Upper lobe of left lung (tissue), 6 donors: ENCODE results near the gene KPNA3. TPM values are rescaled to one million over a fixed set of nuclear protein-coding genes. Genes with fewer than 3 reads are reported as not detected.

Experiments used
- ATAC-seq, 2 donors: fragments of 200-7000 bp; cut with Tn5 transposase; one replicate each; pipeline ENCODE4 v1.9.1; 2022; ENCODE audit warnings: mild to moderate bottlenecking in 2 of 2, moderate library complexity in 2 of 2; ENCODE audit not compliant: low FRiP score in 2 of 2
- DNase-seq, 2 donors: peaks; one replicate each; pipeline ENCODE4 v3.0.0-alpha.2; 2019 to 2020
- H3K27ac ChIP-seq, 4 donors: fragments of 200-600 bp; sonication (generic); one replicate each; pipeline ENCODE4 v1.5.1; 2016 to 2019
- H3K27me3 ChIP-seq, 4 donors: fragments of 200-600 bp; sonication (generic); one replicate each; pipeline ENCODE4 v1.5.1; 2017 to 2019
- H3K36me3 ChIP-seq, 4 donors: fragments of 200-600 bp; sonication (generic); one replicate each; pipeline ENCODE4 v1.5.1; 2016 to 2019
- H3K4me1 ChIP-seq, 4 donors: fragments of 200-600 bp; sonication (generic); one replicate each; pipeline ENCODE4 v1.5.1; 2018 to 2019
- H3K4me3 ChIP-seq, 4 donors: fragments of 200-600 bp; sonication (generic); one replicate each; pipeline ENCODE4 v1.5.1; 2017 to 2019; ENCODE audit warnings: mild to moderate bottlenecking in 2 of 4, moderate library complexity in 1 of 4
- H3K9me3 ChIP-seq, 4 donors: fragments of 200-600 bp; sonication (generic); one replicate each; pipeline ENCODE4 v1.5.1; 2018 to 2019
- EP300 ChIP-seq, 4 donors: sonication (generic); formaldehyde crosslinking; IDR thresholded peaks; one replicate each; pipeline ENCODE4 v1.5.1; 2017; ENCODE audit warnings: antibody characterized with exemption in 4 of 4, control low read depth in 2 of 4
- POLR2A ChIP-seq, 4 donors: fragments of 450-650 bp; IDR thresholded peaks; one replicate each; pipeline ENCODE4 v1.5.1; 2016 to 2017; ENCODE audit warnings: antibody characterized with exemption in 4 of 4, mild to moderate bottlenecking in 2 of 4
- POLR2AphosphoS5 ChIP-seq, 2 donors: sonication (generic); formaldehyde crosslinking; IDR thresholded peaks; one replicate each; pipeline ENCODE4 v1.5.1; 2017; ENCODE audit warnings: antibody characterized with exemption in 2 of 2
- WGBS, 2 donors: methylation state at CpG; one replicate each; pipeline ENCODE4 v1.1.5; 2017 to 2018; 5-methylcytosine and 5-hydroxymethylcytosine counted together
- total RNA-seq, 6 donors: library from RNA; depleted of rRNA in 4 of 6; stranded (reverse); fragments of >200 nt in 4 of 6; gene quantifications; one replicate each; pipeline versions ENCODE4 v1.1.0 to v1.2.1, GENCODE V29; 2016 to 2021
- TF ChIP-seq, protein P1 (sequence below), 6 experiments: fragments of 450-650 bp in 4 of 6; fragments of 200-600 bp in 2 of 6; sonication (generic) in 2 of 6; IDR thresholded peaks; one replicate each; pipeline ENCODE4 v1.5.1; 2016 to 2019; ENCODE audit warnings: antibody characterized with exemption in 6 of 6
- donor health status: DM: no; HTN: no; CAD: no; lungs with moderate emphysema.
- donor health status: DM: no; HTN: yes; CAD: no; lungs with severe emphysema.

KPNA3 gene
- total RNA-seq, 6 donors from 2014 or later = 14.2 to 51.3 (median 29.1) TPM

DNA sequence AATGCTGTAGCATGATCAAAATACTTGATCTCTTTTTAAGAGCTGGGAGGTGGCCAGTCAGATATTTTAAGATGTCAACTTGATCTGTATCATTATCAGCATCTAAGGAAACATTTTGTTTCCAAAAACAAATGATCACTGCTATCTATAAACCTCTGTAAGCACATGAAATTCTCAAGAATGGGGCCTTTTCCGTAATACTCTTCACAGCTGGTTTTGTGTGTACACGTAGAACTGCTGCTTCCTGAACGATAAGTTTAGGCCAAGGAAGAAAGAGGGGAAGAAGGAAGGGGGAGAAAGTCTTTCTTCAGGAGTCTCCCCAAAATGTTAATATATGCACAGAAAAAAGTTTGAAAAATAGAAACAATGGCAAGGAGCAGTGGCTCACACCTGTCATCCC, 138.5 kb downstream of the KPNA3 start:
- Histone ChIP-seq H3K4me3 (no peak overlapping the region), H3K27ac (peak overlapping the region in 2 of 4 donors; percentile 6 to 29), H3K36me3 (no peaks in the 10 kb centered on the region), H3K27me3 (no peaks in the 10 kb centered on the region), H3K9me3 (no peaks in the 10 kb centered on the region), H3K4me1 (no peaks in the 10 kb centered on the region)
- DNase-seq (no peak), ATAC-seq (no peak)
- no peak for TF ChIP-seq POLR2A (IDR thresholded peaks at IDR 0.05)
- no peak for TF ChIP-seq POLR2AphosphoS5 (IDR thresholded peaks at IDR 0.05)
- TF ChIP-seq, protein P1, sequence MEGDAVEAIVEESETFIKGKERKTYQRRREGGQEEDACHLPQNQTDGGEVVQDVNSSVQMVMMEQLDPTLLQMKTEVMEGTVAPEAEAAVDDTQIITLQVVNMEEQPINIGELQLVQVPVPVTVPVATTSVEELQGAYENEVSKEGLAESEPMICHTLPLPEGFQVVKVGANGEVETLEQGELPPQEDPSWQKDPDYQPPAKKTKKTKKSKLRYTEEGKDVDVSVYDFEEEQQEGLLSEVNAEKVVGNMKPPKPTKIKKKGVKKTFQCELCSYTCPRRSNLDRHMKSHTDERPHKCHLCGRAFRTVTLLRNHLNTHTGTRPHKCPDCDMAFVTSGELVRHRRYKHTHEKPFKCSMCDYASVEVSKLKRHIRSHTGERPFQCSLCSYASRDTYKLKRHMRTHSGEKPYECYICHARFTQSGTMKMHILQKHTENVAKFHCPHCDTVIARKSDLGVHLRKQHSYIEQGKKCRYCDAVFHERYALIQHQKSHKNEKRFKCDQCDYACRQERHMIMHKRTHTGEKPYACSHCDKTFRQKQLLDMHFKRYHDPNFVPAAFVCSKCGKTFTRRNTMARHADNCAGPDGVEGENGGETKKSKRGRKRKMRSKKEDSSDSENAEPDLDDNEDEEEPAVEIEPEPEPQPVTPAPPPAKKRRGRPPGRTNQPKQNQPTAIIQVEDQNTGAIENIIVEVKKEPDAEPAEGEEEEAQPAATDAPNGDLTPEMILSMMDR (IDR thresholded peaks at IDR 0.05) = no peak
- TF ChIP-seq EP300 (IDR thresholded peaks at IDR 0.05) = no peak
- 59 to 63% methylated on average over 3 of the region's 3 CpGs for WGBS, 2 donors

DNA sequence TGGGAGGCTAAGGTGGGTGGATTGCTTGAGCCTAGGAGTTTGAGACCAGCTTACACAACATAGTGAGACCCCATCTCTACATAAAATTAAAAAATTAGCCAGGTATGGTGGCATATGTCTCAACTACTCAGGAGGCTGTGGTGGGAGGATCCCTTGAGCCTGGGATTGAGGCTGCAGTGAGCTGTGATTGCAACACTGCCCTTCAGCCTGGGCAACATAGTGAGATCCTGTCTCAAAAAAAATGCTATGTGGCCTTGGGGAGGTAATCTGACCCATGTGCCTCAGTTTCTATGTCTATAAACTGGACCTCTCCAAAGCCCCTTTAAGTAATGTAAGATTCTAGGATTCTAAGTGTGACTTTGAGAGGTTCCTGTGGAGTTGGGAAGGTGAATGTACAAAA, 139.0 kb downstream of the KPNA3 start:
- TF ChIP-seq POLR2AphosphoS5 (IDR thresholded peaks at IDR 0.05) = no peak
- TF ChIP-seq, protein P1 (IDR thresholded peaks at IDR 0.05) = no peak
- no peak for TF ChIP-seq EP300 (IDR thresholded peaks at IDR 0.05)
- TF ChIP-seq POLR2A (IDR thresholded peaks at IDR 0.05) = no peak
- peak overlapping the region in 2 of 4 donors; percentile 6 to 29 for H3K27ac ChIP-seq
- ATAC-seq = no peak
- no peaks in the 10 kb centered on the region for H3K4me1 ChIP-seq
- H3K27me3 ChIP-seq = no peaks in the 10 kb centered on the region
- H3K4me3 ChIP-seq = no peak overlapping the region
- H3K9me3 ChIP-seq = no peaks in the 10 kb centered on the region
- no peak for DNase-seq
- H3K36me3 ChIP-seq = no peaks in the 10 kb centered on the region

DNA sequence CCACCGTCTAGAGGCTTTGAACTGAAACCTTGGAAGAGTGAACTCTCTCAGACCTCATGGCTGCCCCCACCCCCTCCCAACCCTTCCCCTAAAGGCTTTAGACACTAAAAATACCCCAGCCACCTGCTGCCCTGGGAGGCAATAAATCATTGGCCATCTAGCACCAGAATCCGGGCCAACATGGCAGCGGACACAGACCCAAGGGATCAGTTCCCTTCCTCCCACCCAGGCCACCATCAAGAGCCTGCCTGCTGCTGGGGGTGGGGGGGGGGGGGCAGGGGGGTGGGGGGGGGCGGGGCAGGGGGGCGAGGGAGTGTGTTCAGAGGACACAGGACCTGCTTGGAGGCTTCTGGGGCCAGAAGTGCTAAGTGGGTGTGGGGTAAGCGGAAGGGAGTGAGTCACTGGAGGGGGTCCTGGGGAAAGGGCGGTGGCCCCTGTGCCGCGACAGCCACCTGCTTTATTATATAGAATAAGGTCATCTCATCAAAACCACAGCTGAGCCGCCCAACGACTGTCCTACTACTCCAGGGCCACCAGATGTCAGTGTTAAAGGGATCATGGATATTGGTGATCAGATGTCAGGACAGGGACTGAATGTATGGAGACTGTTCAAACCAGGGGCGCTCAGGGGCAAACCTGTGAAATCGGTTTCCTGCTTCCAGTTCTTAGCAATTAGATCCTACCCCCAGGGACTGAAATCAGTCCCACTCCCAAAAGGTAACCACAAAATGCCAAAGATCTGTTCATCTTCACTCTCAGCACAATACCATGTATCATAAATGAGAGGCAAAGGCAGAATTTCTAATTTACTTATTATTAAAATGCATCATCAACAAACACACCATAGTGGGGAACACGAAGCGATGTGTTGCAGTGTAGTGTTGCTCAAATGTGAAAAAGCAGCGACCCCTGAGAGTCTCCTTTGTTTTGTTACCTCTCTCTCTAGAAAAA, 139.9 kb downstream of the KPNA3 start:
- H3K36me3 ChIP-seq = no peaks in the 10 kb centered on the region
- H3K4me1 ChIP-seq = no peaks in the 10 kb centered on the region
- no peak for TF ChIP-seq EP300 (IDR thresholded peaks at IDR 0.05)
- TF ChIP-seq POLR2AphosphoS5 (IDR thresholded peaks at IDR 0.05) = no peak
- TF ChIP-seq, protein P1 (IDR thresholded peaks at IDR 0.05) = peak in 5 of 6 experiments; percentile 18 to 43 (median 26)
- TF ChIP-seq POLR2A (IDR thresholded peaks at IDR 0.05) = no peak
- ATAC-seq (peak; percentile 41 to 74), DNase-seq (no peak)
- no peaks in the 10 kb centered on the region for H3K9me3 ChIP-seq
- H3K27ac ChIP-seq = no peak overlapping the region
- H3K27me3 ChIP-seq = no peaks in the 10 kb centered on the region
- H3K4me3 ChIP-seq = no peak overlapping the region
- WGBS, 2 donors = 59 to 71% methylated on average over 11 to 15 of the region's 16 CpGs

DNA sequence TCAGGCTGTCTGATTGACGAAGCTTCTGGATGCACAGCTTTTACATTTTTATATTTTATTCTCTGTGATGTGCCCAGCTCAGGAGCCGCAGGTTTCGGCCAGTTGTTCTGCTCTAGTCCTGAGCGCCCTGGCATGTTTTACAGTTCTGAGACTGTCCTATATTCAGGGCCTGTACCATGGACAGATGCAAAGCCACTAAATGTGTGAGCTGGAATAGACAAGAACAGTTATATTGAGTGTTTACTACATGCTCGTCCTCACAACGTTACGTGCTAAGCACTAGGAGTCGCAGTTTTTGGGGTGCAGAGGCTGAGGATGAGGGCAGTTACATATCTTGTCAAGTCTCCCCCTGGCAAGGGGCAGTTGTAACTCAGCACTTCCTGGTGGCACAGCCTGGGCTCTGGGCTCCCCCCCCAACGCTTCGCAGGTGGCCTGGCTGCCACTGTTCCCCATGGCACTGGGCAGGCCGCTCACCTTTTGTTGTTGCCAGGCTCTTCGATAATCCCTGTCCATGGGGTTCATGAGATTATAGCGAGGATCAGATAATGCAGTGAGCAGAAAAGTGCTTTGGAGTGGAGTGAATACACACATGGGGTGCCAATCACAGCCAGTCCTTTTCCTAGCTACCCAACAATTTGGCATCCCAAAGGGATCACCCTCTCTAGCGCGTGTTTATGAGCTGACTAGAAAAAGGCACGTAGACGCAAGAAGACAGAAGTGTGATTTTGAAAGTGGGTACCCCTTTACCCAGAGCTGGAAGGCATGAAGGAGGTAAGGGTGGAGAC, 140.7 kb downstream of the KPNA3 start:
- ATAC-seq = peak in 1 of 2 donors; percentile 52
- Histone ChIP-seq H3K4me3 (no peak overlapping the region), H3K36me3 (no peaks in the 10 kb centered on the region), H3K27me3 (no peaks in the 10 kb centered on the region), H3K4me1 (no peaks in the 10 kb centered on the region), H3K9me3 (no peaks in the 10 kb centered on the region), H3K27ac (no peak overlapping the region)
- 83 to 90% methylated on average over 16 to 17 of the region's 17 CpGs for WGBS, 2 donors
- no peak for TF ChIP-seq POLR2AphosphoS5 (IDR thresholded peaks at IDR 0.05)
- TF ChIP-seq EP300 (IDR thresholded peaks at IDR 0.05) = no peak
- TF ChIP-seq, protein P1 (IDR thresholded peaks at IDR 0.05) = no peak
- TF ChIP-seq POLR2A (IDR thresholded peaks at IDR 0.05) = no peak
- no peak for DNase-seq
